D721Med (cell line): Measurements from ENCODE around the gene ANKRD33B.

Experiments
- DNase-seq: peaks from one replicate; pipeline ENCODE4 v3.0.0; 2011; ENCODE audit warnings: low spot score; ENCODE audit not compliant: insufficient read length
- FAIRE-seq: peaks from 2 replicates; lab custom pipeline; 2011; peaks lifted over from hg19 to GRCh38; lab: Jason Lieb, UNC
- CTCF ChIP-seq: IDR thresholded peaks from 2 replicates; pipeline ENCODE4 v1.5.1; 2012; ENCODE audit warnings: mild to moderate bottlenecking, control low read depth; ENCODE audit not compliant: insufficient read depth; ENCODE audit errors: missing control alignments

ANKRD33B gene

DNA sequence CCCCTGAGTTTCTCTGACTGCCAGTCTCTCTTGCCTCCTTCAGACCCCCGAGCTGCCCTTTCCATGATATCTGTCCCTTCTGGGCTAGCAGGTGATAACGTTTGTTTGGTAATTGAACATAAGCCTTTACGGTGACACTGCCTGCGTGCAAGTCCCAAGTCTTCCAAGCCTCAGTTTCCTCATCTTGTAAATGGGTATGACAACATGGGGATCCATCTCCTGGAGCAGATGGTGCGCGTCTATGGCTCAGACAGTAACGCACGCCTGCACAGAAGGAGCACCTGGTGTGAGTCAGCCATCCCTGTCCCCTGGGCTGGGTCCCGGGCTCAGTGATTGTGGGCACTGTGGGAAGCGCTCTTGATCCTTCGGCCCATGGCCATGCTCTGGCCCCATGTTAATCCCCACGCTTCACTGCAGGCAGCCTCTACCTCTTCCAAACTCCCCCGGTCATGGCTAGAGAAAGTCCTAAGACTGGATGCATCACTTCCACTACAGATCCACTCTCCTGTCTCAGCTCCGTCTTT, 111.4 kb downstream of the ANKRD33B start:
- FAIRE-seq = no peak

DNA sequence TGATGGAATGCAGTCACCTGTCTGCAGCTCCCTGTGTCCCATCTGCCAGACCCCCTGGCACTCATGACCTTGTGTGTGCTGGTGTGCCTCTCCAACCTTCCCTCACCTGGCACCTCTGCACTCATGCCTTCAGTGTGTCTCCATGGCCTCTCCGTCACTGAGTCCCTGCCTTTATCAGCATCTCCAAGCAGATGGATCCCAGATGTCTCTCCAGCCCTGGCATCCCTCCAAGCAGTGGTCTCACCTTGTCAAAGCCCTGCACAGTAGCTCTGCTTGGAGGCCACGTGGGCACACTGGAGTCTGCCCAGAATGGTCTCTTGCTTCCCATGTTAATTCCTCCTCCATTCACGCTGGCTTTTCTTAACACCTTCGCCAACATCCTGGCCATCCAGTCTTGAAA, 112.4 kb downstream of the ANKRD33B start:
- TF ChIP-seq CTCF = no peak
- FAIRE-seq = no peak
- no peak for DNase-seq

More for the DNA sequence above, 111.4 kb downstream of the ANKRD33B start:
- no peak for DNase-seq
- TF ChIP-seq CTCF = no peak

- no peak for TF ChIP-seq CTCF
- FAIRE-seq = no peak
- no peak for DNase-seq
These were observed 113.1 kb downstream of the ANKRD33B start for GRCh38 chr5:10676946-10677345.

DNA sequence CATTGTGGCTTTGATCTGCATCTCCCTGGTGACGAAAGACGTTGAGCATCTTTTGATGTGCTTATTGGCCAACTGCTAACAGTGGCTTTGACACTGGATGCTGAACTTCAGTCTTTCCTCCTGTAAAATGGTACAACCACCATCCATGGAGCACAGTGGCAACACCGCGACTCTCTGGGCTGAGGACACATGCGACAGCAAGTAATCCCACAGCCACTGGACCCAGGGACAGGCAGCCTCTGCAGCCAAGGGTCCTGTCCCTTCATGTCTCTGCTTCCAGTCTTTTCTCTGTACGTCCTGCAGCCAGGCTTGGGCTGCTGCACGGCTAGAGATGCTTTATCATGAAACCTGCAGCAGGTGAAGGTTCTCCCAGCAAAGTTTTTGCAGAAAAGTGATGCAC, 113.7 kb downstream of the ANKRD33B start:
- FAIRE-seq = no peak
- TF ChIP-seq CTCF = no peak

DNA sequence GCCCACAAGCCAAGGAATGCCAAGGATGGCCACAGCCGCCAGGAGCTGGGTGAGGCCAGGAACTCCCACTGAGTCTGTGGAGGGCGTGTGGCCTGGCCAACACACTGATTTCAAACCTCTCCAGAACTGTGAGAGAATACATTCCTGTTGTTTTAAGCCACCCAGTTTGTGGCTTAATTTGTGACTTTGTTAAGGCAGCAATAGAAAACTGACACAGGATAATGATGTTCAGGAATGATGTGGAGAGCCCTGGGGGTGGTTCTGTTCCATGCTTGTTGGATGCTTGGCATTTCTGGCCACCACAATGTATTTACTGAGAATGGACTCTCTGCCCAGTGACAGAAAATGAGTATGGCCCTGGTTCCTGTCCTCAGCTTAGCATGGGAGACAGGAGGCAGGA, 114.4 kb downstream of the ANKRD33B start:
- no peak for TF ChIP-seq CTCF
- DNase-seq (no peak), FAIRE-seq (no peak)

More for the DNA sequence above, 113.7 kb downstream of the ANKRD33B start:
- DNase-seq = no peak

- DNase-seq (no peak), FAIRE-seq (no peak)
These were observed 115.6 kb downstream of the ANKRD33B start for GRCh38 chr5:10679336-10679988.

More at GRCh38 chr5:10679336-10679988, 115.6 kb downstream of the ANKRD33B start:
- no peak for TF ChIP-seq CTCF
